SIG-M5 (cell line): ENCODE measurements around the gene ZBTB43.

Experiments used
- DNase-seq: peaks from one replicate; lab custom pipeline; 2025; lab: John Stamatoyannopoulos, UW

The ZBTB43 gene

DNA sequence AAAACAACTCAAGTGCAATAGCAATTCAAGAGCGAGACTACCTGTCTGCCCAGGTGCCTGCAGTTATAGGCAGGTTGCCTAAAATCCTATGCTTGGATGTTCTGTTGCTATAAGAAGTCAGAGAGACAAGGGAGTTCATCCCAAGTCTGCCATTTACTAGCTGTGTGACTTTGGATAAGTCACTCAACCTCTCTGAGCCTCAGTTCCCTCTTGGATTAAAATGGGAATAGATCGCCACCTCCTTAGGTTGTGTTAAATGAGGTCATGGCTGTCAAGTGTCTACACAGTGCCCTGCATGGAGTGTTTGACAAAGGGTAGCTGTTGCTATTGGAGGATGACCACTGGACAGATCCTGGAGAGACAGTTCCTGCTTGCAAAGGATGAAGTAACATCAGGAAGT lies 54.3 kb downstream of the ZBTB43 start:
- no peak for DNase-seq

DNA sequence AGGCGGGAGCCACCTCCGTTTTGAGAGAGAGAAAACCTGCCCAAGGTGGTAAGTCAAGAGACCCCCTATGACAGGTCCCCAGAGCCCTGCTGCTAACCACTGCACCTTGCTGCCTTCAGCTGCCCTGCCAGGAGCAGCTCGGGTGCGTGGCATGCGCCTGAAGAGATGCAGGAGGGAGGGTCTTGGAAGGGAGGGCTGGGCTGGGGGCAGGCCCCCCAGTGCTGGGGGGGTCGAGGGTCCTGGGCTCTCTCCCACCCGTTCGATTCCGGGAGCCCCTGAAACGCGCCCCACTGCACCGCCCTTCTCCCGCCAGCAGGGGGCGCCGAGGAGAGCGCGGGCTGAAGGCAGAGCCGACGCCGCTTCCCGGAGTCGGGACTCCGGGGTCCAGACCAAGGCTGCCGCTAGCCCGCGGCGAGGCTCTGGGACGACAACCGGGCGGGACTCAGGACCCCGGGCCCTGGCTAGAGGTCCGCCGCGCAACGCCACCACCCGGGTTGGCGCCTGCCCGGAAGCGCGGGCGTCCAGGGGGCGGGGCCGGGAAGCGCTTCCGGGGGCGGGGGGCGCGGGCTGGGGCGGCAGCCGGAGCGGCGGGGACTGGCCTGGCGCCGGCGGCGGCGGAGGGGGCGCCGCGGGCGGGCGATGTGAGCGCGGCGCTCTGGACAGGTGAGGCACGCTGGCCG lies 55.4 kb downstream of the ZBTB43 start, which contains the start of gene ZBTB34:
ZBTB34 (plus strand) TSS at position 563 of the 680 bp plus-strand sequence. CDS start 18,761 bp downstream, outside the sequence.
- no peak for DNase-seq

DNA sequence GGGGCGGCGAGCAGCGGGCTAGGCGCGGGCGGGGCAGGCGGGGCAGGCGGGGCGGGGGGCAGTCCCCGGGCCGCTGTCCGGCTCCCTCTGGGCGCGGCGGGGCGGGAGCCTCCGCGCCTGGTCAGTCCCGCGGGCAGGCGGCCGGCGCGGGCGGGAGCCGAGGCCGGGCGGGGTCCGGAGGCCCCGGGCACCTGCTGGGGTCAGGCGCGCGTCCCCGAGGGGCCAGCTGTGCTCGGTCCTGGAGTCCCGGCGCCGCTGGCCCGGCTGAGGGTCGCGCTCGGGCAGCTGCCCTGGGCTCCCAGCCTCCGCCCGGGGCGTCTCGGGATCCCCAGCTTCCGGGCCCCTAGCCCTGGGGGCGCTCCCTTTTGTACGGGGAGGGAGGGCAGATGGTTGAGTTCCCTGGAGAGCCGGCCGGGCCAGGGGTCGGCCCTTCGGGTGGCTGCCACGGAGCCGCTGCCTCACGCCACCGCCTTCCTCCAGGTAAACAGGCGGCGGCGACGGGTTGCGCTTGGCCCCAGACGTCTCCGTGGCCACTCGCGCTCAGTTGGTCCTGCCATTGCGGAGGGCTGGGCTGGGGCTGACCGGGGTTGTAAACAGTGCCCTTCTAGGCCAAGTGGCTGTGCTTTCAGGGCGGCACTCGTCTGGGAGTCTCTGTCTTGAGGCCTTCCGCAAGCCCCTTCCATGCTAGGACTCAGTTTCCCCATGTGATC lies 56.1 kb downstream of the ZBTB43 start:
- DNase-seq: no peak

DNA sequence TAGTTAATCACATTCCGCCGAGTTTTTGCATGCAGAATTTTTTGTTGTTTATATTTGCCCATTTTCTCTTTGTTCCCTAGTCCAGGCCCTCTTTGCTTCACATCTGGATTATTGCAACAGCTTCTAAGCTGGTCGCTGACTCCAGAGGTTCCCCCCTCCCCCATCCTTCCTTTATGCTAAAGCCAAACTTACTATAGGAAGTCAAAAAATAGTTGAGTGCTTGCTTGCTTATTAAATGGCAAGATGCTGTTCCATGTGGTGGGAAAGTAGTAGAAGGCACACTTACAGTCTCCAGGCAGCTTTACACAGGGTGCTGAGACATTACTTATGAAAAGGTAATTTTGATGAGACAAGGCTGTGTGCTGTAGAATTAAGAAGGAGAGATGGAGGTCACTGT lies 56.9 kb downstream of the ZBTB43 start:
- DNase-seq: no peak

DNA sequence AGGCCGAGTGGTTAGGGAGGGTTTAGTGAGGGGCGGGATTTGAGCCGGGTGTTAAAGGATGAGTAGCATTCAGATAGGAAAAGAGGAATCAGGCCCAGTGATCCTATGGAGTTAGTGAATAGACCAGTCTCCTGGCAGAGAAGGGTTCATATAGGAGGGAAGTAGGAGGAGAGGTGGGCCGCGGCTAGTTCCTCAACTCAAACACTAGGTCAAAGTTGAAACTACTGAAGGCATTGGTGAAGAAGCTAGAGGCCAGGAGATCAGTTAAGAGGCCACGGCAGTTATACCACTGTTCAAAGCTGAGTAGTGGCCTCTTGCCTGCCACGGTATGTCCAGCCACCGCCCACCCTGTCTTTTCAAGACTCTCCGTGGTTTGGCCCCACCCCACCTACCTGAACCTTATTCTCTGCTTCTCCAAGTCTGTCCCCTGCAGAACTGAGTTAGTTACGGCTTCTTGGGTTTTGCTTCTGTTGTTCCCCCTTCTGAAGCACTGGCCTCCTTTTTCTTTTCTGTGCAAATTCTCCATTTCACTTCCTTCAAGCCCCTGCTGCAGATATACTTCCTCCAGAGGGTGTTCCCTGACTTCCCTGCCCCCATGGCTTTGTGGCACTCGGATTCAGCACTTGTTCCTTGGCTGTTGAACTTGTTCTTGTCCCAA lies 57.4 kb downstream of the ZBTB43 start:
- no peak for DNase-seq

DNA sequence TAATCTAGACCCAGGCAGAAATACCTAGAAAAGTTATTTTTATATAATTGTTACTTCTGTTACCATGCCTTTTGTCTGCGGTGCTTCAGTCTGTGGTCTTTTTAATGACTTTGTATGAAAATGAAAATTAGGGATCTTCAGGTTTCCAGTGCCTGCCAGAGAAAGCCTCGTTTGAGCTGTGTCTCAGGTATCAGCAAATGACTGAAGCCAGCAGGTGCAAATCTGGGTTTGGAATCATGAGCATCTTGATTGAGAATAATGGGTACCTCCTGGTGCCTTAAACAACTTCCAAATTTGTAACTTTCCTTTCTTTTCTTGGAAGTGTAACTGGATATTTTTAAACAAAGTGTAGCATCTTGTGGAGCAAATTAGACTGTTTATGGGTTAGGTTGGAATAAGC lies 59.9 kb downstream of the ZBTB43 start:
- no peak for DNase-seq

DNA sequence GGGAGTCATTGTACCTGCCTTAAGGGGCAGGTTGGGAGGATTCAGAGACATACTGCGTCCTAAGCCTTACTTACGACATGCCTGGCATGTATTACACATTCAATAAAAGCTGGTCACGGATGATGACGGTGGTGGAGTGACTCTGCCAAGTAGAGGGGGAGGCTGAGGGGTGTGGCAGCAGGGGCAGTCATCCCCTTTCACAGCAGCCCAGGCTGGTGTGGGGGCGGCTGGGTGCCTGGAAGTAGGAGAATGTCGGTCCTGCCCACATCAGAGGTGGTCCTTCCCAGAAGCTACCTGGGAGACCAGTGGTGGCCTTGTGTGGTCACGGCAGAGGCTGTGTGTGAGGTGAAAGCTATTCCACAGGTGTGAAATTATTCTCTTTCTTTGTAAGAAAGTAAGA lies 64.5 kb downstream of the ZBTB43 start:
- DNase-seq: no peak

DNA sequence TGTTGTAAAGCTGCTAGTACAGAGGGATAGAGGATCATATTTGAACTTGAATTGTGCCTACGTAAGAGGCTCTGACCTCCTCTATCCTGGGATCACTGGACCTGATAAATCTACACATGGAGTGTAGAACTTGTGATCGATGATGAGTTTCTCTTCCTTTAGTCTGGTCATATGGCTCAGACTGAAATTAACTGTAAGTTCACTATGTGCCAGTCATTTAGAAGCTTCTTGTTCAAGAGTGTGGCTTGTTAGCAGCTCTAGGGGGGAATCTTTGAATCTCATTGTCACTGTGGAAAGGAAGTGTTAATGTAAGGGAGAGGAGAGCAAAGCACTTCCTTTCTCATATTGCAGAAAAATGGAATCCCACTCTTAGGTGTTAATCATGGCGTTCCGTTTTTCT lies 67.7 kb downstream of the ZBTB43 start:
- no peak for DNase-seq

DNA sequence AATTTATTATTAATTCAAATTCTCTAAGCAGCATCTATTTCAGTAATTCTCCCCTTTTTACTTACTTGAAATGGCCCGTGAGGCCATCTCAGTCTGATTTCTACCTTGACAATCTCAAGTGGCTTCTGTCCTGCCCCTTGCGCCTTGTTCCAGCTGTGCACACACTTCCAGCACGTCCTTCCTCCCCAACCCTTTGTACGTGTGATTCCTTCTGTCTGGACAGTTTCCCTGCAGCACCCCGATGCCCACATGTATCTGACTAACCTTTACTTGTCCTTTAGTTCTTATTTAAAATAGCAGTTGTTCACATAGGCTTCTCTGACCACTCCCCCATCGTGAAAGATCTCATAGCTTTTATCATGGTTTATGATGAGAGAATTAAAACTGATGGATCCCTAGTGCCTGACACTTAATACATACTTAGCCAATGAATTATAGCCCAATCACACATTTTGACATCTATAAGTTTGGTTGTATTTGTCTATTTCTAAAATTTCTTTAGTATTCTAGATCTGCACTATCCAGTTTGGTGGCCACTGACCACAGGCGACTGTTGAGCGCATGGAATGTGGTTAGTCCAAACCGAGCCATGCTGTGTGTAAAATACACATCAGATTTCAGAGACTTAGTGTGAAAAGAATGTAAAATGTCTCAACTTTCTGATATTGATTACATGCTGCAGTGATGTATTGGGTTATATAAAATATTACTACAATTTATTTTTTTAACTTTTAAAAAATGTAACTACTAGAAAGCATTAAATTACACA lies 69.9 kb downstream of the ZBTB43 start:
- DNase-seq: no peak

DNA sequence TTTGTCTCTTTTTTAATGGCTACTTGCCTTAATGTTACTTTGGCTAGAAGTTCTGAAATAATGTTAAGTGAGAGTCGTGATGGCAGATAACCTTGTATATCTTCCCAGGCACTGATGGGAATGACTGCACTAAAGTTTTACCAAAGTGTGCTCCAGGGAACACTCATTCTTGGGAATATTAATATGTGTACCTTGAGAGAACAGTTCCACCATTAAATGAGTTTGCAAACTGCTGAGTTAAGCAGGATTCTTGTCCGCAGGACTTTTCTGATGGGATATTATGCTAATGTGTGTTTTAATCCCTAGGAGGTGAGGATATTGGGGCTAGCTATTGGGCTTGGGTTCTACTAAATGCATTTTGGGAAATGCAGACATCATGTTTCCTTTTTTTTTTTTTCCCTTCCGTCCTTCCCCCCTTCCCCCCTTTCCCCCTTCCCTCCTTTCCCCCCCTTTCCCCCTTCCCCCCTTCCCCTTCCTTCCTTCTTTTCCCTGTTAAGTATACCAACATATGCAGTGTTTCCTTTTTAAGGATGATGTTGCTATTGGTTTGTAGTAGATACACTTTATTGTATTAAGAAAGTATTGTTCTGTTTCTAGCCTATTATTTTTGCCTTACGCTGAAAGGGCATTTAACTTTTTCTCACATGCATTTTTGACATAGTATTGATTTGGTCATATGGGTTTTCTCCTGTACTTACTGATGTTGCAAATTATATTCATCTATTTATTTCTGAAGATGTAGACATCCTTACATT lies 71.1 kb downstream of the ZBTB43 start:
- no peak for DNase-seq

DNA sequence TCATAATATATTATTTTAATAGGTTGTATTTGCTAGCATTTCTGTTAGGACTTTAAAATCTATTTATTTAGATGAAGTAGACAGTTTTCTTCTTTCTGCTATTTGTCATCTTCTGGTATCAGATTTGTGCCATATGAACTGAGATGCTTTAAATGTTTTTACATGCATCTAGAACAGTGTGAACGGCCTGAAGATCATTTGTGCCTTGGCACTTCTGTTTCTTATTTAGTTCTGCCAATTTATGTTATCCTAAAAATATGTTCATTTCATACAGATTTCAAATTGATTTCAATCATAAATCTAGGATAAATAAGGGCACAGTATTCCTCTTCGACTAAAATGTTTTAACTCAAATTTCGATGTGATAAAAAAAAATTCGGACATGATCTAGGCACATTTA lies 71.7 kb downstream of the ZBTB43 start:
- no peak for DNase-seq

DNA sequence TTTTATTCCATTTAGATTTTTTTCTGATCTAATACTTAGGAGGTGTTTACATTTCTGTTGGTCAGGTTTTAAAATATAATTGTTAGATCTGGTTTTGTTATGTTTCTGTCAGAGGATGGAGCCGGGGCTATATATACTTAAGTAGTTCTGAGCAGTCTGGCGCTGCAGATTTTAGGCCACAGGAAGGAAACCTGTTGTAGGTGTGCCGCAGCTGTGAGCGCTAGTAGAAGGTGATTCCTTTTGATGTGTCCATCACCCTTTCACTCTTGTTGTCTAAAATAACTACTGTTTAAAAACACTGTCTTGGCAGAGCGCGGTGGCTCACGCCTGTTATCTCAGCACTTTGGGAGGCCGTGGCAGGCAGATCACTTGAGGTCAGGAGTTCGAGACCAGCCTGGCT lies 72.6 kb downstream of the ZBTB43 start:
- DNase-seq: no peak

DNA sequence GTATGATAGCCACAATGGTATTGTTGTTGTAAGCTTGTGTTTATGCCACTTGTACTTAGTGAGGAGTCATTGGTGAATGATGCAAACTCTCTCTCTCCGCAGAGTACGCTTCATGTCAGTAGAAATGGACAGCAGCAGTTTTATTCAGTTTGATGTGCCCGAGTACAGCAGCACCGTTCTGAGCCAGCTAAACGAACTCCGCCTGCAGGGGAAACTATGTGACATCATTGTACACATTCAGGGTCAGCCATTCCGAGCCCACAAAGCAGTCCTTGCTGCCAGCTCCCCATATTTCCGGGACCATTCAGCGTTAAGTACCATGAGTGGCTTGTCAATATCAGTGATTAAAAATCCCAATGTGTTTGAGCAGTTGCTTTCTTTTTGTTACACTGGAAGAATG lies 74.4 kb downstream of the ZBTB43 start:
- DNase-seq: no peak

DNA sequence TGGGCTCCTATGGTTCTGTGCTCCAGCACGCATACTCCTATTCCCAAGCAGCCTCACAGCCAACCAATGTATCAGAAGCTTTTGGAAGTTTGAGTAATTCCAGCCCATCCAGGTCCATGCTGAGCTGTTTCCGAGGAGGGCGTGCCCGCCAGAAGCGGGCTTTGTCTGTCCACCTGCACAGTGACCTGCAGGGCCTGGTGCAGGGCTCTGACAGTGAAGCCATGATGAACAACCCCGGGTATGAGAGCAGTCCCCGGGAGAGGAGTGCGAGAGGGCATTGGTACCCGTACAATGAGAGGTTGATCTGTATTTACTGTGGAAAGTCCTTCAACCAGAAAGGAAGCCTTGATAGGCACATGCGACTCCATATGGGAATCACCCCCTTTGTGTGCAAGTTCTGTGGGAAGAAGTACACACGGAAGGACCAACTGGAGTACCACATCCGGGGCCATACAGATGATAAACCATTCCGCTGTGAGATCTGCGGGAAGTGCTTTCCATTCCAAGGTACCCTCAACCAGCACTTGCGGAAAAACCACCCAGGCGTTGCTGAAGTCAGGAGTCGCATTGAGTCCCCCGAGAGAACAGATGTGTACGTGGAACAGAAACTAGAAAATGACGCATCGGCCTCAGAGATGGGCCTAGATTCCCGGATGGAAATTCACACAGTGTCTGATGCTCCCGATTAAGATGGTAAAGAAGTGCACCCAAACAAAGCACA lies 75.5 kb downstream of the ZBTB43 start:
- DNase-seq: no peak

DNA sequence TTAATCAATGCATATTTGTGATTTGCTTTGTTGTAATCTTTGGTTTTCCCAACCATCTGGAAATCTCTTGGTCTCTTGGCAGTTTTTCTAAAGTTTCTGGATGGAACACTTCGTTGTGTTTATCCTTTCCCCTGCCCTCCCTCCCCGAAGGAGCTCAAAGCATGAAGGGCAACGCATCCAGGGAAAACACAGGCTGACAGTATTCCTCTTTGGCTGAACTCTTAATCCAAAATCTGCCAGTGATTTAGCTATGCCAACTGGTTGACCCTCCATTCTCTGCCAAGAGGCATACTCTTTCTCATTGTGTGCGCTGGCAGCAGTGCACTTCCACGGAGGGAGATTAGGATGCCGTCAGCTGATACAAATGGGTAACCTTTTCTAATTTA lies 76.1 kb downstream of the ZBTB43 start:
- no peak for DNase-seq

DNA sequence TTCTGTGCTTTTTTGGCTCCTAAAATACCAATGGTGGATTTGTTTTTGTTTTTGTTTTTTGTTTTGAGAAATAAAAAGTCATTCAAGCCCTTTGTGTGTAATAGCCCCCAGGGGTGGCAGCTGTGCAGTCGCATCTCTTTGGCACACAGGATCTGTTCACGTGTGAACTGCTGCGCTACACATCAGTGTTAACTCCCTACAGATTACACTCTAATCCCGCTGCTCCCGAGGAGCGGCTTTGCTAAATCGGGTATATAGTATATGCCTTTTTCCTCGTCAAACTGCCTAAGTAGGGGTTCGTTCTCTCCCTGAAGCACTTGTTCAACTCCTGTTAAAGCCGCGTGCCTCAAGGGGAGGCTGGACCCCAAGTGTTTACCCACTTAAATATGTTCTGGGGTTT lies 77.9 kb downstream of the ZBTB43 start:
- DNase-seq: no peak

DNA sequence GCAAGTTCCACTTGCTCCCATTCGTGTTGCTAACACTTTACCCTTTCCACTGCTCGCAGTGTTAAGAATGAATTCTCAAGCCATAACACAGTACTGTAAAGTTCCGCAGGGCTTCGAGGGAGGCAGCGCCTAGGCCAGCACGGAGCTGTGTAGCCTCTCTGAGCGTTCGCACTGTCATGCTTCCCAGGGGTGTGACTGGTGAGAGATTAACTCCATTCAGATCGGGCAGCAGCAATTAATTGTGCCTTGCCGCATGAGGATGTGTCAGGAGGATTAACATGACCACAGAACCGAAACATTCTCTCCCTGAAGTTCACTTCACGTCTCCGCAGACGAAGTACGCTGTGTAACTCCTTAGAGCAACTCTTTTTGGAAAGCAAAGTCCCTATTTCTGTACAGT lies 78.8 kb downstream of the ZBTB43 start:
- DNase-seq: no peak

DNA sequence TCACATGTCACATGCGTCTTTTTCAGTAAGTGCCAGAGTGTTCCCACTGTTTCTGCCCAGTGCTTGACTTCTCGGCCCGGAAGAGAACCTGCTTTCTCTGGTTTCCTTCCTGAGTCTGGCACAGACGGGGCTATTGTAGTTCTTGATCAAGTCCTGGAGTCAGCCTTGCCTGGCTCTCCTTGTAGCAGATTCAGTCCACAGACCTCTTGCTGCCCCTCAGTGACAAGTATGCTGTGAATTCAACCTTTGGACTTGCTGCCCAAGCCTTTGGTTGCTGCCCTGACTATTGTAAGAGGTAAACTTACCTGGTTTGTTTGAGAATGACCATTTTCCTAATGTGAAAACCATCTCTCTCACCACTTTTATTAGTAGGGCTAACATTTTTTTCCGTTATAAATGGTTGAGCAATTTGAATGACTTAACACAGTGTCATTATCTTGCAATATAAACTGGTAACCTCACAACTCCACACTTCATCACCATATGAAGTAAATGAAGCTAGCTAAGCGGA lies 80.3 kb downstream of the ZBTB43 start:
- DNase-seq: no peak

DNA sequence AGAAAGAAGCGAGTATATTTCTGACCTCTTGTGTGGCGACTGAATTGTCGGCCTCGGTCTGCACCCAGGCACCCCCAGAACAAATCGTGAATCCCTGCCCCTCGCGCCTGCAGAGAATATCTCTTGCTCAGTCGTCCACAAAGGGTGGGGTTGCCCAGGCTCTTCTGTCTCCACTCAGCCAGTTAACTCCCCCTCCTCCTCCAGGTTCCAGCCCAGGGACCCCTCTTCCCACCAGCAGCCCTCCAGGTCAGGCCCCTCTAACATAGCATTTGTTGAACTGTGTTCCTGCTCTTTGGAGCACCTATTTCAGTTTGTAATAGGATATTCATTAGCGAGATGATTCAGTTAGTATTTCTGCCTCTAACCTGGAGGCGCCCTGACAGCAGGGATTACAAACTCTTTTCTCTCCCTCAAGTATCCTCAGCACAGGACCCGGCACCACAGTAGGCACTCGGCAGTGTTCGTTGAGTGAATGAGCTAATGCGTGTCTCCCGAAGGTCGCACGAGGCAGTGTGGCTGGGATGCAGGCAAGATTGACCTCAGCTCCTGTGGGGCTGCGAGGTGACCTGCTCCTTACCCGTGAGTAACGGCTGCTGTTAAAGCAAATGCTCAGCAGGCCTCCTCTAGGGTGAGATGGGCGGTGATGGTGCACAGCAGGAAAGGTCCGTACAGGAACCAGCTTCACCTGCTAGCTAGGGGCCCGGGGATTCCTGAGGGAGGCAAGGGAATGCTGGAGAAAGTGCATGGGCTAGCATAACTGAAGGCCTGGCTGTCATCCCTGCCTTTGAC lies 81.4 kb downstream of the ZBTB43 start:
- no peak for DNase-seq

DNA sequence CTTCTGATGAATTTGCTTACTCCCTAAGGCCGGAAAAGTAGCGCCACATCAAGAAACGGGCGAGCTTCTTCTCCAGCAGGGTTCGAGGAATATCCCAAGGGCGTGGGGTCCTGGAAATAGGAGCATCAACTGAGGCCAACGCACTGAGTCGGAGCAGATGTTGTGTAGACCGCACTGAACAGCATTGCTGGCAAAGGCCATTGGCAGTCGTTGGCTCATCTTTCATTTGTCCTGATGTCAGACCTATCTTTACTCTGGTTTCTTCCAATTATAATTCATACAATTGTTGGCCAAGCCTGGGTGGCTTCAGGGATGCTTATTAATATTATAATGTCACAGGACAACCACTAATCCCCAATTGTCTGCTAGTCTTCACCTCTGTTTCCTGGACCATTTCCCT lies 82.1 kb downstream of the ZBTB43 start:
- DNase-seq: no peak
